Amniotic epithelial cell (primary cell): ENCODE results near the gene PLXNA1.

Source experiments
- DNase-seq: peaks from one replicate; pipeline ENCODE4 v3.0.0-alpha.2; 2010; ENCODE audit warnings: low read depth

PLXNA1 gene

GRCh38 chr3:127002195-127003174 lies 19.6 kb downstream of the PLXNA1 start:
- peak; percentile 82 for DNase-seq

- DNase-seq: no peak
These were observed 20.2 kb downstream of the PLXNA1 start for GRCh38 chr3:127003175-127003555.

- DNase-seq: no peak
These were observed 20.8 kb downstream of the PLXNA1 start for GRCh38 chr3:127003601-127004280.

- DNase-seq: no peak
These were observed 21.9 kb downstream of the PLXNA1 start for GRCh38 chr3:127004641-127005397.

- peak; percentile 50 for DNase-seq
These were observed 23.1 kb downstream of the PLXNA1 start for GRCh38 chr3:127005864-127006500.

GRCh38 chr3:127006781-127007436 lies 24.0 kb downstream of the PLXNA1 start:
- DNase-seq: no peak

- no peak for DNase-seq
These were observed 25.3 kb downstream of the PLXNA1 start for GRCh38 chr3:127008236-127008635.

- DNase-seq: no peak
These were observed 26.6 kb downstream of the PLXNA1 start for GRCh38 chr3:127009531-127009930.

GRCh38 chr3:127011270-127011992 lies 28.5 kb downstream of the PLXNA1 start:
- DNase-seq: no peak

GRCh38 chr3:127012091-127012490 lies 29.2 kb downstream of the PLXNA1 start:
- no peak for DNase-seq

- no peak for DNase-seq
These were observed 30.3 kb downstream of the PLXNA1 start for GRCh38 chr3:127013181-127013580.

- no peak for DNase-seq
These were observed 31.0 kb downstream of the PLXNA1 start for GRCh38 chr3:127013758-127014535.

GRCh38 chr3:127014536-127015281 lies 31.8 kb downstream of the PLXNA1 start:
- no peak for DNase-seq

- no peak for DNase-seq
These were observed 32.5 kb downstream of the PLXNA1 start for GRCh38 chr3:127015282-127016042.

- DNase-seq: no peak
These were observed 33.1 kb downstream of the PLXNA1 start for GRCh38 chr3:127016043-127016343.

- no peak for DNase-seq
These were observed 33.5 kb downstream of the PLXNA1 start for GRCh38 chr3:127016461-127016860.

- no peak for DNase-seq
These were observed 34.3 kb downstream of the PLXNA1 start for GRCh38 chr3:127017229-127017628.

- DNase-seq: no peak
These were observed 34.9 kb downstream of the PLXNA1 start for GRCh38 chr3:127017781-127018180.
